ENCODE data around the gene CIRBP. TPM values are rescaled to one million over a fixed set of nuclear protein-coding genes. Genes with fewer than 3 reads are reported as not detected.
A peak's percentile ranks its signal among the peaks of the same experiment; 100 is the strongest.

CIRBP gene
- total RNA-seq, 2 donors from 2014 or later = 282 to 301 TPM

DNA sequence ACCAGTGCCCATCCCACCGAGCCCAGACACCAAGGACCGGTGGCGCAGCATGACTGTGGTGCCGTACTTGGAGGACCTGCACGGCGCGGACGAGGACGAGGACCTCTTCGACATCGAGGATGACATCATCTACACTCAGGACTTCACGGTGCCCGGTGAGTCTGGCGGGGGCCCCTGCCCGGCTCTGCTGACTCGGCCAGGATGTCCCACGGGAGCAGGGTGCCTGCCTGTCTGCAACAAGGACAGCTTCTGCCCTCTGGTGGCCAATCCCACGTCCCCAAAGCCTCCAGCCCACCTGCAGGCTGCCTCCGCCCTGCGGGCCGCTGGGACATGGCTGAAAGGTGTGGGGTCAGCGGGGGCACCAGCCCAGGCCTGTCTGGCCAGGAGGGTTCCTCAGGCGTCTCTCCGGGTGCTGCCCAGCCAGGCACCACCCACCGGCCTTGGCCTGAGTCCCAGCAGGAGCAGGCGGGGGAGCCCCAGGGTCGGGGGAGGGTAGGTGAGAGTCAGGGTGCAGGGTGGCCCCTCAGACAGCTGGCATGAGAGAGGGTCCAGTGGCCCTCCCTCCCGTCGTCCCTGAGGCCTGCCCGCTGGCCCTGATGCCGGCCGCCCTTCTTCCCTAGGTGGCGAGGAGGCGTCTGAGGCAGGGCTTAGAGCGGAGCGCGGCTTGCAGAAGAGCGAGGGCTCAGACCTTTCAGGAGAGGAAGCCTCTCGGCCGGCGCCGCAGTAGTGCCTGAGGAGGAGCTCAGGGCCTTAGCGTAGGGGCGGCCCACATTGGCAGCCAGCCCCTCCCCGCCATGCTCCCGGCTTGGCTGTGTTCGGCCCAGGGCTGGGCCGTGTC, 45.9 kb upstream of the CIRBP start:
- peak; percentile 91 for DNase-seq
- Histone ChIP-seq H3K27ac (ENCODE audit: low read depth, low read length) (peak overlapping the region; percentile 22), H3K27me3 (ENCODE audit: control insufficient read depth, insufficient read depth, low read length, poor library complexity, severe bottlenecking) (no peaks in the 10 kb centered on the region), H3K9ac (ENCODE audit: extremely low read depth, low read length, poor library complexity, severe bottlenecking) (no peak overlapping the region), H3K9me3 (ENCODE audit: control insufficient read depth, low read length) (no peaks in the 10 kb centered on the region), H3K4me3 (ENCODE audit: low read length) (no peak overlapping the region), H3K4me1 (ENCODE audit: control insufficient read depth, insufficient read depth, low read length) (no peaks in the 10 kb centered on the region), H3K36me3 (ENCODE audit: control insufficient read depth, insufficient read depth, low read length) (peaks cover 18% of the 10 kb centered on the region)
- no peak overlapping the region for H3K27ac Mint-ChIP-seq
- H3K9me3 Mint-ChIP-seq = no peaks in the 10 kb centered on the region
- peaks cover under 1% of the 10 kb centered on the region for H3K4me1 Mint-ChIP-seq
- peak; percentile 78 for TF ChIP-seq CTCF (conservative IDR thresholded peaks at IDR 0.05)
- 93 to 97% methylated on average over 27 to 48 of the region's 48 CpGs for WGBS, 2 experiments (ENCODE audit: insufficient coverage in 1 of 2, insufficient read length in 1 of 2)
- no peak overlapping the region for H3K4me3 Mint-ChIP-seq
- H3K36me3 Mint-ChIP-seq (ENCODE audit: low read depth) = peaks cover 10% of the 10 kb centered on the region
- H3K27me3 Mint-ChIP-seq (ENCODE audit: insufficient read depth) = no peaks in the 10 kb centered on the region

DNA sequence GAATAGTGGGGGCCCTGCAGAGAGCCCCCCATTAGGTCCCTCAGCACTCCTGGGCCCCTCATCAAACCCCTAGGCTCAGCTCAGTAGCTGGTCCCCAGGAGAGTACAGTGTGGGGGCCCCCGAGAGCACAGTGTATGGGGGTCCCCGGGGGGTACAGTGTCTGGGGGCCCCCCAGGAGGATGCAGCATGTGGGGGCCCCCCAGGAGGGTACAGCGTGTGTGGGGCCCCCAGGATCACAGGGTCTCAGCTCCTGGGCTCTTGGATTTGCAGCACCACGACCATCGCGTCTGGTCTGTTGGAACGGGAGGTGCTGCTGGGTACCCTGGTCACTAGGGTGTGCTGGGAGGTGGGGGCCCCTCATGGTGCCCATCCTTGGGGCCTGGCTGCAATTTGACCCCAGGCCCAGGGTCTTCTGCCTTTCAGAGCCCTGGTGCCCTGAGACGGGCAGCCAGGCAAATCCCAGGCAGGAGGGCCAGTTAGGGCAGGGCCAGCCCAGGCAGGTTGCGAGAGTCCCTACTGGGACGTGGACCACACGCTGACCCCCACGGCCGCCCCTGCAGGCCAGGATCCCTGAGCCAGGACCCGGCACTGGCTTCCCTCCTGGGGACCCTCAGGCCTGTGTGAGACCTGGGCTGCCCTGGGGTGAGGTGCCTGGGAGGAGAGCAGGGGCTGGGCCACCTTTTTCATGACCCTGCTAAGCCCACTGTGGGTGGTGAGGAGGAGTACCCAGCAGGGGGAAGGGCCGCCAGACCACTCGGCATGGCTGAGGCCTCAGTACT, 44.9 kb upstream of the CIRBP start:
- H3K27ac ChIP-seq (ENCODE audit: low read depth, low read length) = no peak overlapping the region
- DNase-seq = no peak
- no peaks in the 10 kb centered on the region for H3K9me3 ChIP-seq (ENCODE audit: control insufficient read depth, low read length)
- peaks cover 18% of the 10 kb centered on the region for H3K36me3 ChIP-seq (ENCODE audit: control insufficient read depth, insufficient read depth, low read length)
- no peaks in the 10 kb centered on the region for H3K4me1 ChIP-seq (ENCODE audit: control insufficient read depth, insufficient read depth, low read length)
- no peak overlapping the region for H3K27ac Mint-ChIP-seq
- H3K4me3 ChIP-seq (ENCODE audit: low read length) = no peak overlapping the region
- H3K4me3 Mint-ChIP-seq = no peak overlapping the region
- no peaks in the 10 kb centered on the region for H3K4me1 Mint-ChIP-seq
- H3K9me3 Mint-ChIP-seq = no peaks in the 10 kb centered on the region
- H3K9ac ChIP-seq (ENCODE audit: extremely low read depth, low read length, poor library complexity, severe bottlenecking) = no peak overlapping the region
- no peak for TF ChIP-seq CTCF (conservative IDR thresholded peaks at IDR 0.05)
- H3K27me3 Mint-ChIP-seq (ENCODE audit: insufficient read depth) = no peaks in the 10 kb centered on the region
- H3K27me3 ChIP-seq (ENCODE audit: control insufficient read depth, insufficient read depth, low read length, poor library complexity, severe bottlenecking) = no peaks in the 10 kb centered on the region
- WGBS, 2 experiments (ENCODE audit: insufficient coverage in 1 of 2, insufficient read length in 1 of 2) = 93 to 95% methylated on average over 9 to 16 of the region's 16 CpGs
- peaks cover 10% of the 10 kb centered on the region for H3K36me3 Mint-ChIP-seq (ENCODE audit: low read depth)

DNA sequence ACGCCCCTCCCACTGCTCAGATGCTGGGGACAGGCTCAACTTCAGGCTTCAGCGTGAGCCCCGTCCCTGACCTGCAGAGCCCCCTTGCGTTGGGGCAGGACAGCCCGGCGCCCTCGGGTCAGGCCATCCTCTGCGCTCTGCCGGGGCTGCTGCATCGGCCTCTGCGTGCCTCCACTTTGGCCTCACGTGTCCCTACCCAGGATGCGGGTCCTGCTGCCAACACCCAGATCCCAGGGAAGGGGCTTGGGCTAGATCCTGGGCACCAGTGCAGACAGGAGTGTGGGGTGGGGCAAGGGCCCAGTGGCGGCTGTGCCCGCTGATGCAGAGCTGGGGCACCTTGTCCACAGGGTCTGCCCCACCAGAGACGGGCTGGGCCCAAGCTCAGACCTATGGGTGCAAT, 44.3 kb upstream of the CIRBP start:
- no peaks in the 10 kb centered on the region for H3K9me3 Mint-ChIP-seq
- no peak overlapping the region for H3K27ac Mint-ChIP-seq
- Histone ChIP-seq H3K36me3 (ENCODE audit: control insufficient read depth, insufficient read depth, low read length) (peaks cover 18% of the 10 kb centered on the region), H3K9me3 (ENCODE audit: control insufficient read depth, low read length) (no peaks in the 10 kb centered on the region), H3K4me3 (ENCODE audit: low read length) (no peak overlapping the region), H3K4me1 (ENCODE audit: control insufficient read depth, insufficient read depth, low read length) (no peaks in the 10 kb centered on the region), H3K9ac (ENCODE audit: extremely low read depth, low read length, poor library complexity, severe bottlenecking) (no peak overlapping the region), H3K27ac (ENCODE audit: low read depth, low read length) (no peak overlapping the region), H3K27me3 (ENCODE audit: control insufficient read depth, insufficient read depth, low read length, poor library complexity, severe bottlenecking) (no peaks in the 10 kb centered on the region)
- no peak for TF ChIP-seq CTCF (conservative IDR thresholded peaks at IDR 0.05)
- DNase-seq = no peak
- WGBS, 2 experiments (ENCODE audit: insufficient coverage in 1 of 2, insufficient read length in 1 of 2) = 85 to 90% methylated on average over 9 to 16 of the region's 16 CpGs
- H3K36me3 Mint-ChIP-seq (ENCODE audit: low read depth) = peaks cover 10% of the 10 kb centered on the region
- no peaks in the 10 kb centered on the region for H3K4me1 Mint-ChIP-seq
- H3K4me3 Mint-ChIP-seq = no peak overlapping the region
- no peaks in the 10 kb centered on the region for H3K27me3 Mint-ChIP-seq (ENCODE audit: insufficient read depth)

Data from endodermal cell (in vitro differentiated cells).